Endothelial cell of hepatic sinusoid (primary cell): ENCODE measurements around the gene FSHR.

Experiments used
- in situ Hi-C: cut with HindIII; loops from 2 replicates; pipeline ENCODE4 v1.10.0; 2017; ENCODE audit warnings: low sequenced_read_pairs

Gene FSHR

GRCh38 chr2:48915884-48916283 is 238.4 kb downstream of the FSHR start:
- in situ Hi-C loops: no loop called here

- in situ Hi-C loops: no loop called here
These were observed 239.1 kb downstream of the FSHR start for GRCh38 chr2:48915227-48915626.

GRCh38 chr2:48914477-48915089 is 239.7 kb downstream of the FSHR start:
- in situ Hi-C loops: no loop called here
